DMS153 treated with DMSO at 0.1 percent for 48 hours (cell line): ENCODE data around the gene SEPTIN6.
A peak's percentile ranks its signal among the peaks of the same experiment; 100 is the strongest.
"Not testable (repeated sequence)": the region's sequence is repeated elsewhere in the genome, so short reads cannot be mapped to it uniquely, and the experiment has no call there.

ENCODE experiments used
- DNase-seq: peaks from one replicate; lab custom pipeline; 2025; ENCODE audit not compliant: unreplicated experiment; lab: John Stamatoyannopoulos, UW

SEPTIN6 gene

GRCh38 chrX:119692191-119693039 is 553 bp downstream of the SEPTIN6 start:
- DNase-seq: no peak

- no peak for DNase-seq
These were observed 1.8 kb downstream of the SEPTIN6 start for GRCh38 chrX:119690921-119691716.

GRCh38 chrX:119688911-119689321 is 4.1 kb downstream of the SEPTIN6 start:
- DNase-seq: no peak

- no peak for DNase-seq
These were observed 5.1 kb downstream of the SEPTIN6 start for GRCh38 chrX:119687661-119688413.

- no peak for DNase-seq
These were observed 6.8 kb downstream of the SEPTIN6 start for GRCh38 chrX:119686087-119686691.

- DNase-seq: no peak
These were observed 7.5 kb downstream of the SEPTIN6 start for GRCh38 chrX:119685225-119686066.

- no peak for DNase-seq
These were observed 8.1 kb downstream of the SEPTIN6 start for GRCh38 chrX:119684916-119685224.

- DNase-seq: not testable (repeated sequence)
These were observed 8.7 kb downstream of the SEPTIN6 start for GRCh38 chrX:119684312-119684711.

- DNase-seq: no peak
These were observed 10.7 kb downstream of the SEPTIN6 start for GRCh38 chrX:119682019-119682989.

GRCh38 chrX:119677654-119677981 is 15.3 kb downstream of the SEPTIN6 start:
- no peak for DNase-seq

- DNase-seq: no peak
These were observed 15.9 kb downstream of the SEPTIN6 start for GRCh38 chrX:119676949-119677653.

- DNase-seq: no peak
These were observed 19.6 kb downstream of the SEPTIN6 start for GRCh38 chrX:119673336-119673735.

- peak; percentile 40 for DNase-seq
These were observed 20.5 kb downstream of the SEPTIN6 start for GRCh38 chrX:119672426-119672825.

- DNase-seq: no peak
These were observed 23.4 kb downstream of the SEPTIN6 start for GRCh38 chrX:119669424-119670037.

- DNase-seq: no peak
These were observed 25.7 kb downstream of the SEPTIN6 start for GRCh38 chrX:119667111-119667878.

- DNase-seq: not testable (repeated sequence)
These were observed 28.1 kb downstream of the SEPTIN6 start for GRCh38 chrX:119664877-119665276.

- DNase-seq: no peak
These were observed 31.5 kb downstream of the SEPTIN6 start for GRCh38 chrX:119661486-119661885.
